WERI-Rb-1 (cell line): ENCODE data around the gene HOXB4.

ENCODE experiments used
- DNase-seq: peaks from one replicate; pipeline ENCODE4 v3.0.0-alpha.2; 2020
- H3K27ac ChIP-seq: fragments of 250-450 bp; sonication (Bioruptor Pico); 2 replicates; pipeline ENCODE4 v1.5.1; 2020; ENCODE audit warnings: mild to moderate bottlenecking, moderate library complexity
- H3K27me3 ChIP-seq: fragments of 250-450 bp; sonication (Bioruptor Pico); 2 replicates; pipeline ENCODE4 v1.5.1; 2021; ENCODE audit warnings: mild to moderate bottlenecking, low read depth, moderate library complexity; ENCODE audit not compliant: insufficient read depth, severe bottlenecking
- H3K36me3 ChIP-seq: fragments of 250-450 bp; sonication (Bioruptor Pico); 2 replicates; pipeline ENCODE4 v1.5.1; 2020; ENCODE audit warnings: mild to moderate bottlenecking, moderate library complexity
- H3K4me3 ChIP-seq: 2 replicates; pipeline ENCODE4 v1.5.1; 2011; ENCODE audit warnings: low read depth, mild to moderate bottlenecking, control low read depth, low read length
- H3K9me3 ChIP-seq: fragments of 250-450 bp; sonication (Bioruptor Pico); 2 replicates; pipeline ENCODE4 v1.5.1; 2021; ENCODE audit warnings: mild to moderate bottlenecking, moderate library complexity; ENCODE audit not compliant: severe bottlenecking
- CTCF ChIP-seq: IDR thresholded peaks from 2 replicates; pipeline ENCODE4 v1.5.1; 2011; ENCODE audit warnings: low read depth, mild to moderate bottlenecking, control low read depth, inconsistent platforms, low read length

HOXB4 gene

GRCh38 chr17:48583708-48584222, 5.6 kb upstream of the HOXB4 start:
- no peak overlapping the region for H3K27ac ChIP-seq
- TF ChIP-seq CTCF, result no peak
- peaks cover 20% of the 10 kb centered on the region for H3K9me3 ChIP-seq
- no peaks in the 10 kb centered on the region for H3K36me3 ChIP-seq
- H3K4me3 ChIP-seq, result no peak overlapping the region
- peaks cover 98% of the 10 kb centered on the region for H3K27me3 ChIP-seq
- no peak for DNase-seq

GRCh38 chr17:48582750-48583069, 4.6 kb upstream of the HOXB4 start:
- no peak for DNase-seq
- H3K4me3 ChIP-seq, result no peak overlapping the region
- H3K27ac ChIP-seq, result no peak overlapping the region
- peaks cover 92% of the 10 kb centered on the region for H3K27me3 ChIP-seq
- H3K9me3 ChIP-seq, result peaks cover 20% of the 10 kb centered on the region
- H3K36me3 ChIP-seq, result no peaks in the 10 kb centered on the region
- no peak for TF ChIP-seq CTCF

DNA sequence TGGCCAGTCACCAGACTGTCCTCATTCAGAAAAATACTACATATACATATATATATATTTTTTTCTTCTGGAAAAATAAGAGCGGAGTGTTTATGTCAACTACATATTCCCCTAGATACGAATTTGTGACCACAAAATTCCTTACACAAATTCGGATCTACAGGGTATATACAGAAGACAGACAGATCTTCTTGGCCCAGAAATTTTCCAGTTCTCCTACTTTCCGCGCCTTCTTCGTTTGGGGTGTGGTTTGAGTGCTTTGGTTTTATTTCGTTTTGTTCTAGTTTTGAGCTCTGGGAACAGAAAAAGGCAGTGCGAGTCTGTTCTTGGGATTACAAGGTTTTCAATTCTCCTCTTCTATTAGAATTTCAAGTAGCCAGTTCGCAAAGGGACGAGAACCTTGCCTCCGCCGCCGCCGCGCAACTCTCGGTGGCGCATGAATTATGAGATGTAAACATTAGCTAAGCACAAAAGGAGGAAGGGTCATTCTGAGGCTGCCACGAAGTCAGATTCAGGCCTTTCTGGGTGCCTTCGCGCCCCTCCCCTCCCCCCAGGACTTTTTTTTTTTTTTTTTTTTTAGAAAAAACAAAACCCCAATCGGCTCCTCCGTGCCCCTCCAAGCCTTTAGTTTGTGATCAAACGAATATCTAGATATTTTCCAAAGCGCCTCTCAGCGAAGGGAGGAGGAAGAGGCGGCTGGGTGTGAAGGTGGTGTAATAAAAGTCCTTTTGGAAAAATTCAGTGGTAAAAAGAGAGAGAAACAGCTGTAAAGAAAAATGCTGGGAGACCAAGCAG, 1.8 kb upstream of the HOXB4 start:
- Histone ChIP-seq H3K36me3 (no peaks in the 10 kb centered on the region), H3K9me3 (peaks cover 14% of the 10 kb centered on the region), H3K27ac (no peak overlapping the region), H3K27me3 (peaks cover 91% of the 10 kb centered on the region), H3K4me3 (no peak overlapping the region)
- DNase-seq, result no peak
- no peak for TF ChIP-seq CTCF

DNA sequence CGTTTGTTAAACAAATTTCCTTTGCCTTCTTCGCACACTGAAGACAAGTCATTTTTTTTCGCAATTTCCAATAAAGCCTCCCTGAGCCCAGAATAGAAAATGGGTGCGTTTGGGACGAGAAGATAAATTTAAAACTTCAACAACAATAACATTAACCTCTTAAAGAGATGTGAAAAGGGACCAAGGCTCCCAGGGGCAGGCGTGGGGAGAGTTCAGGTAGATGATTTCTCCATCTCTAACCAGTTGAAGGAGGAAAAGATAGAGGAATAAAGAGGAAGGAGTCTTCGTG, 1.3 kb upstream of the HOXB4 start:
- TF ChIP-seq CTCF, result no peak
- H3K27me3 ChIP-seq, result peaks cover 93% of the 10 kb centered on the region

GRCh38 chr17:48578616-48579470, 693 bp upstream of the HOXB4 start:
- peaks cover 14% of the 10 kb centered on the region for H3K9me3 ChIP-seq
- no peak for TF ChIP-seq CTCF
- peaks cover 93% of the 10 kb centered on the region for H3K27me3 ChIP-seq
- no peak overlapping the region for H3K27ac ChIP-seq
- no peaks in the 10 kb centered on the region for H3K36me3 ChIP-seq
- DNase-seq, result no peak
- peak overlapping the region; percentile 44 for H3K4me3 ChIP-seq

More for the DNA sequence above, 1.3 kb upstream of the HOXB4 start:
- no peak overlapping the region for H3K4me3 ChIP-seq
- H3K9me3 ChIP-seq, result peaks cover 14% of the 10 kb centered on the region
- no peak for DNase-seq
- H3K36me3 ChIP-seq, result no peaks in the 10 kb centered on the region
- no peak overlapping the region for H3K27ac ChIP-seq
